GM19240 (cell line): ENCODE measurements around the gene SURF1.
A peak's percentile ranks its signal among the peaks of the same experiment; 100 is the strongest.

Source experiments
- DNase-seq: peaks from one replicate; pipeline ENCODE4 v3.0.0; 2011; ENCODE audit warnings: low spot score; ENCODE audit not compliant: insufficient read length

Gene SURF1

GRCh38 chr9:133366435-133366834 lies 10.1 kb upstream of the SURF1 start:
- no peak for DNase-seq

DNA sequence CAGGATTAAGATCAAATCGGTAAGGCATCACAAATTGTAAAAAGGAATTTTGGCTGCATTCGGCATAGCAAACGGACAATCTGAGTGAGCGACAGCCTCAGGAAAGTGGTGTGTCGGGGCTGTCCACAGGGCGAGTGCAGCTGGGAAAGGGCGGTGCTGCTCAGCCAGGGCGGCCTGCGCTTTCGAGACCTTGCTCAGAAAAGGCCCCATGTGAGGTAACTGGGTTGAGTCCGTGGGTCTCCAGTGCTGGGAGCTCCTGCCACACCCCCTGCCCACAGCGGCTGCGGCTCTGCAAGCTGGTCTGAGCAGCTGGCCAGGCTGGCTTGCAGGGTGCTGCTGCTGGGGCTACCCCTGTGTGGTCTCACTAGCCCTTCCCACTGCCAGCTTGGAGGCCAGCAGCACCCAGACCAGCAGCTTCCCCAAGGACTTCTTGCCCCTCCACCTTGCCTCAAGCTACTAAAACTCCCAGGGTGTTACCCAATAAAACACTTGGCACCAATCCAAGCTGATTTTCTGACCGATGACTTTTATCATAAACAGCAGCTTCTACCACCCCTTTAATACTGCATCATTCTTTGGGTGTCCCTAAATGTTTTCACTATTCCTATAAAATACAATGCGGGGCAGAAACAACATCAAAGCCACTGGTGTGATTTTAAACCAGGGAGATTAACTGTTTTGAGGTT lies 6.2 kb upstream of the SURF1 start:
- DNase-seq, result no peak

DNA sequence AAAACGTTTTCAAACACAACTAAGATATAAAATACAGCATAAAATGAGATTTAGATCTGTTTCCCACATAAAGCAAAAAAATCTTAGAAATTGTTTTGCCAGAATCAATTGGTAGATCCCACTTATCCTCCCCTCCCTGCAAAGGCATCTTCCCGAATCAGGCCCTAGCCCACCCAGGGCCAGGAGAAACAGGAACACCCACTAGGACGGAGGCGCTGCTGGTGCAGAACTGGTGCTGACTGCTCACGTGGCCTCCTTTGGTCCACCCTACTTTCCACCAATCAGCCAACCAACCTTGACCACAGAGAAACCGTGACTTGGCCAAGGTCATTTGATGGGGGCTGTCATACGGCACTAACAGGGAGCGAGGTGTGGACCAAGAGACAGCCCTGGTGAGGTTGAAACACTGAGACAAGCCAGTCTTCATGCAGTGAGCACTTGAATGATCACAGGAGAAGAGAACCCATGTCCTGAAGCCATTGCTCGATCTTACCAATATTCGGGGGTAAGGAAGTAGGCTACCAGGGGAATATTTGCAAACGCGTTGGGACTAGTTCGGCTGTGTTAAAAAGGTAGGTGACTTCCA lies 5.3 kb upstream of the SURF1 start:
- DNase-seq, result no peak

DNA sequence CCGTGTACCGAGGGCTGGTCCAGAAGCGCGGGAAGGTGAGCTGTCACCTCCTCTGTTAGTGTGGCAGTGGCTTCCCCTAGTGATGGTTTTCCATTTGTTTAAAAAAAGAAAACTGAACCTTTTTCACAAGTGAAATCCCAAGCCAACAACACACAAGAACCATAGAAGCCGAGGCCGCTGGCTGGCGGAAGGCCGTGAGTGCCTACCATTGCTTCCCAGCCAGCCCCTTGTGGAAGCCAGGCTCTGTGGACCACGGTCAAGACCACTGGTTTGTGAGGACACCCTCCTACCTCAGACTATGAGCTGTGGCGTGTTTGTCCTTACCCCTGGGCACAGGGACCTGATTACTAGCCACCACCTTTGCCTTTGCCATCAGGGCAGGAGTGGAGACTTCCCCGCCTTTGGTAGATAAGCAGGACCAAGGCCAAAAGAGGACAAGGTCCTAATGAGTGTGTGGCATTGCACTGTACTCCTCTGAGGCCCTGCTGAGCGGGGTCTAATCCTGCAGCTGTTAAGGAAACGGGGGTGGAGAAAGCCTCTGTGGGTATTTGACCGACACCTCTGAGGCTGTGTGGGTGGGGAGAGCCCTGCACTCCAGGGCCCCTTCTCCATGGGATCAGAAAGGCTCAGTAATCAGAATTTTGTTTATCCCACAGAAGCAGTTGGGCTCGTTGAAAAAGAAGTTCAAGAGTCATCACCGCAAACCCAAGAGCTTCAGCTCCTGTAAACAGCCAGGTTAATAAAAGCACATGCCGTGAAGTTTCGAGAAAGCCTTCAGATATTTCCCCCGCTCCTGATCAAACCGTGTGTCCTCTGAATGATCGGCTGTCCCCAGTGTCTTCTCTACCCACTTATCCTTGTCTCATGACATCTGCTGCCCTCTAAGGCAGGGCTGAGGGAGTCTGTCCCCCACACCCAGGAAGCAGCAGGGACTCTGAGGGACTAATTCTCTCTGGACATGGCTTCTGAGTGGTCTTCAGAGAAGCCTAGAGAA lies 4.4 kb upstream of the SURF1 start:
- no peak for DNase-seq

- DNase-seq, result no peak
These were observed 3.3 kb upstream of the SURF1 start for GRCh38 chr9:133359399-133360175.

GRCh38 chr9:133357656-133358055 lies 1.4 kb upstream of the SURF1 start:
- no peak for DNase-seq

DNA sequence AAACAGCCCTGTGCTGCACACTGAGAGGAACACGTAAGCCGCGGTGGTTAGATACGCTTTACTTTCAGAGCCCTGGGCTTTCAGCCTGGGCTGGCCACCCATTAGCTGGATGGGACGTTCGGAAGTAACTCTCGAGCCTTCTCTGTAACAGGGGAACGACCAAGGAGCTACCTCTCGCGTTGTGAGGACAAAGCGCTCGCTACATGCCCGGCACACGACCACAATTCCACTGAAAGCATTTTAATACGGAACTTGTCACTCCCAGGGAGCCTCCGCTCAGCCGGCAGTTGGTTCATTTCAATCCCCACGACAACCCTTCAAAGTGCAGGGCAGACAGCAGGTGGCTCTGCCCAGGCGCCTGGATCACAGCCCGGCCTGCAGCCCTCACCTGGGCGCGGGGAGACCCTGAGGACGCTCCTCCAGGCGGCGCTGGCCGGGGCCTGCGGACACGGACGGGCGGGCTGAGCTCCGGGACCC lies 368 bp downstream of the SURF1 start:
- DNase-seq, result no peak

GRCh38 chr9:133354766-133355165 lies 1.5 kb downstream of the SURF1 start:
- no peak for DNase-seq

DNA sequence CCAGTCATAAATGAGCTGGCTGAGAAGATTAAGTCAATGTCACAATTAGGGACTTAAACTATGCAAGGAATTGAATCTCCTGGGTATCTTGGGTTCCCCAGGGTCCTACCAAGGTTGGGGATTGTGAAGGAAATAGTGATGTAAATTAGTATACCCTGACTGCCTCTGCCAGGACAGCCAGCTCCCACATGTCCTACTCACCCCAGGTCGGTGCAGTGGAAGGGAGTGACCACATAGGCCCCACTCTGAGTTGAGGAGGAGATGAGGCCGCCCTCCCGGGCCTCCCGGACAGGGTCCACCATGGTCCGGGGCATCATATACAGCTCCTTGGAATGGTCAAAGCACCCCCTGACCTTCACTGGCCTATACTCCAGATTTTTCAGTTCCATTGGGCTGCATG lies 2.7 kb downstream of the SURF1 start:
- no peak for DNase-seq

DNA sequence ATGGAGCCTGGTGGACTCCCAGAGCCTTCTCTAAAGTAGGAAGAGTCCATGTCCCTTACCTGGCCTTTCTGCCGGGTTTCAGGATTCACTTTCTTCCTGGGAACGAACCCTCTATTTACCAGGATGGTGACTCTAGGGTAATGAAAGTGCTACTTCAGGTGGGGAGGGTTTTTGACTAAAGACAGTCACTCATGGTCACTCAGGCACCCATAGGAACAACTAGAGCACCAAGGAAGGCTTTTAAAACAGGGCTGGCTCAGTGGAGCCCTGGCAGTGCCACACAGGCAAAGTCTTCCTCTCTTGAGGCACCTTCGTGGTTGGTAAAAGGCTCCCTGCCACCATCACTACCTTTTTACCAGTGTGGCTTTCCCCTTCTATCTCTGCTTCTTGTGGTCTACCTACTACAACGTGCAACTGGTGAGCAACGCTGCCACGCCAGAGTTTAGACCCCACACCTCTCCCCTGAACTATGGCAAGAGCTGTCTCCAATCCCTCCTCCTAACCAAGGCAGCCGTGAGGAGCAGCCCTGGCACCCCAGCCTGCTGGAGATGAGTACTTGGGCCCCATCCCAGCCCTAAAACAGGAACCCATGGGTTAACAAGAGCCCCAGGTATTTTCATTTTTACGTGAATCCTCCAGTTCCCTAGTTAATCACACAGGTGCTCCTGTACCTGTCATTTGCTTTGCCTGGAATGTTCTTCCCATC lies 3.5 kb downstream of the SURF1 start:
- DNase-seq, result no peak

GRCh38 chr9:133351908-133352634 lies 4.2 kb downstream of the SURF1 start:
- DNase-seq, result no peak

DNA sequence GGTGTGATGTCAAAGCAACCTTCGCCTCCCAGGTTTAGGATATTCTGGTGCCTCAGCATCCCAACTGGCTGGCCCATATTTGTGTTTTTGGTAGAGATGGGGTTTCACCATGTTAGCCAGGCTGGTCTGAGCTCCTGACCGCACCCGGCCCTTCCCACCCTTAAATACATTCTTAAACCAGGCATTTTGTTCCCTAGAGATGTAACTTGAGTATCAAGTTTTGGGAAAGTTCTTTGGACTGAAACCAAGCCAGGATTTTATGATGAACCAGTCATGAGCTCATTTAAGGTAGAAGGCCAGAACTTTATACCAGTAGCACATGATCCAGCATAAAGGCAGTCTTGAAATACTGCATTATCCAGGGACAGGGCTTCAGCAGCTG lies 4.8 kb downstream of the SURF1 start:
- no peak for DNase-seq

DNA sequence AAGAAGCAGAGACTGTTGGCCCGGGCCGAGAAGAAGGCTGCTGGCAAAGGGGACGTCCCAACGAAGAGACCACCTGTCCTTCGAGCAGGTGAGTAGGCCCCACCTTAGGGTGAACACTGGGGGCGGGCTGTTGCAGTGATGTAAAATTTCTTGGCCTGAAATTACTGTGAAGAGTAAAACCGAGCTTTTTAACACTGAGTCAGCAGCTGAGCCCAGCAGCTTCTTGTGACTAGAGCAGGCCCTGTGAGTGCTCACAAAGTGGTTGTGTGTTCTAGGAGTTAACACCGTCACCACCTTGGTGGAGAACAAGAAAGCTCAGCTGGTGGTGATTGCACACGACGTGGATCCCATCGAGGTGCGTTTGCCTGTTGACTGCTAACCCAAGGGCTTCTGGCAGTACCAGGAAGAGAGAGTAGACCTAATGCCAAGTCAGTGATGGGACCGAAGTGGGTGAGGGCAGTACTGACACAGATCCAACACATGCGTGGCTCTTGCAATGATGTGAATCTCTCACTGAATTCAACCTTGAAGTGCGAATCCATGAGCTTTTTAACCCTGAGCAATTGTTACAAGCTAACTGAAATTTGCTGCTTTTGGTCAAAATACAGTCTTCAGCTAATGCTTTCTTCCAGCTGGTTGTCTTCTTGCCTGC lies 6.2 kb downstream of the SURF1 start:
- no peak for DNase-seq

GRCh38 chr9:133348718-133349573 lies 7.3 kb downstream of the SURF1 start:
- DNase-seq, result no peak

DNA sequence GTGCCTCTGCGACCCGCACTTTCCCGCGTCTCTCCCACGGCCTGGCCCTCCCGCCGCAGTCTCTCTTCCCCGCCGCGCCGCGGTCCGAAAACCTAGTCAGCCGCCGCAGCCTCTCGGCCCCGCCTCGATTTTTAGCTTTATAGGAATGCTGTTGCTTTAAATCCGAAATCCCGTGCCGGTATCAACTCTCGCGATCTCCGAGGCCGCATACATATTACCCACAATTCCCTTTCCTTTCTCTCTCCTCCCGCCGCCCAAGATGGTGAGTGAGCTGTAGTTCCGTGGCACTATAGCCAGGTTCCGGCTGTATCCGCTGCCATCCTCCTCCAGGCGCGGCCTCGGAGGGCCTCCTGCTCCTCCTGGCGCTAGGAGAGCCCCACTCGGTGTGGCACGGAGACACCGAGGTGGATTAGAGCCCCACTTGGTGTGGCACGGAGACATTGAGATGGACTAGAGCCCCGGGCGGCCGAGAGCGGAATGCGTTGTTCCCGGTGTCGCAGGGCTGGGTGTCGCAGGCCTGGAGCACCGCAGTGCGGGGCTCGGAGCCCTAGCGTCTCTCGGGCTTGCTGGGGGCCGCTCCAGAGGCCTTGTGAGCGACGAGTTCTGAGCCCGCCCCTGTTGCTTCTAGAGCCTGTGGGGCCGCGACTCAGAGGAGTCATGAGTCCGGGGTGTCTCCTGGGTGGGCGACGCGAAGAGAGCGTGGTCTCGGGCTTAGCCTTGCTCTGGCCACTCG lies 8.1 kb downstream of the SURF1 start, which contains the start of the genes MED22 and RPL7A:
Gene MED22 (minus strand): TSS at position 147 of the 733 bp plus-strand sequence. CDS start 1,469 bp downstream, outside the sequence.
Gene RPL7A (plus strand): TSS at position 234 of the 733 bp plus-strand sequence. CDS start 26 bp downstream, at position 260.
- DNase-seq, result peak; percentile 70

DNA sequence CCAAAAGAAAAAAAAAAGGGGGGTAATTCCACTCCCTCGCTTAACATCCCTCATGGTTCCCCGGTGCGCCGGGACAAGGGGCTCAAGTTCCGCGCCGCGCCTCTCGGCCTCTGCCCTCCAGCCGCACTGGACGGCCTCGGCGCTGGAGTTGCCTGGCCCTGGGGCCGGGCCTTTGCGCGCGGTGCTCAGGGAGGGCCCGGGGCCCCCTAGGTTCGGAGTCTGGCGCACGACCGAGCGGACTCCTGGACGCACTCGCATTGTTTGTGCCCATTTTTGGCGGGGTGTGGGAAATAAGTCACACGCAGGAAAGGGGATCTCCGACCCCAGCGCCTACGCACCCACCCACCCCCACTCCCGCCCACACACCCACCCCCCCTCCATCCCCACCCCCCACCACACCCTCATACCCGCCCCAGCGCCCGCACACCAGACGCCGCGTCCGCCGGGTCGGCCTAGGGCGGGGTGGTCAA lies 8.7 kb downstream of the SURF1 start:
- no peak for DNase-seq

DNA sequence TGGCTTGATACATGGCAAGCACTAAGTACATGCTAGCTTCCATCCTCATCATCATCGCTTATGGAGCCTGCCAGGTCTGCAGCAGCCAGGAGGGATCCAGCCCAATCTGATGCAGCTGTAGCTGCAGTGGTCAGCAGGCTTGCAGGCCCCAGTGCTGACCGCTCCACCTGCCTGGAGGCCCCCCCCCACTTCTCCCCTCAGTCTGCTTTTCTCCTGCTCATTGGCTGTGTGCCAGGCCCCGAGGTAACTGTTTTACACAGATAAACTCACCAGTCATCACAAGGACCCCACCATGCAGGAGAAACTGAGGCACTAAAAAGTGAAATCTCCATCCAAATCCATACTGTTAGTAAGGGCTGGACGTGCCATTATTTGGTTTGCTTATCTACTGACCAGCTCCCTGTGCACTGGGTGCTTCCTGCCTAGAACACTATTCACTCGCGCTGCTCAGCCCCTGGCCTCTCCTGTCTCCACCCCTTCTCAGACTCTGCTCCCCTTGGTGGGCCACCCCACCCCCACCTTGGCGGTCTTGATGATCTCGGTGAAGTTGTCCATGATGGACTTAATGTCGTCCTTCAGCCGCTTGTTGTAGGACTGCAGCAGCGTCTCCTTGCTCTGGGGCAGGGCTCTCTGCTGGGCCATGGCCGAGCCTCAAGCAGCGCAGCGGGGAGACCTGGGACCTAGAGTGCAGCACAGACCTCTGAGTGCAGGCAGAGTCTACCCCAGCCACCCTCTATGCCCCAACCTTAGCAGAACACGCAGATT lies 10.1 kb downstream of the SURF1 start:
- DNase-seq, result no peak
